K562 (cell line): ENCODE measurements around the gene TTC23L. TPM values are rescaled to one million over a fixed set of nuclear protein-coding genes. Genes with fewer than 3 reads are reported as not detected.

Source experiments
- ATAC-seq: fragments of 200-7000 bp; cut with Tn5 transposase; 3 replicates; pipeline ENCODE4 v1.9.1; 2020; ENCODE audit warnings: moderate library complexity
- BruUV-seq: library from RNA; stranded (reverse); fragments of 400-500 nt; replicated peaks from 2 replicates; lab custom pipeline; 2021; lab: Mats Ljungman, UMichigan
- CTCF ChIA-PET: fragments of 300-600 bp; formaldehyde crosslinking; extraction: SDS; loops from one replicate; lab custom pipeline; 2021; ENCODE audit warnings: low intra/inter-chr PET ratio; lab: Yijun Ruan, JAX
- POLR2A ChIA-PET: fragments of 300-600, 350-650 bp; sonication (Branson Sonifier 250); formaldehyde crosslinking; extraction: SDS; loops from one replicate; lab custom pipeline; 2021; ENCODE audit warnings: antibody characterized with exemption, inconsistent platforms; lab: Yijun Ruan, JAX
- DNase-seq, 4 experiments: peaks; one replicate each; pipeline versions ENCODE4 v3.0.0 to v3.0.0-alpha.2; 2011 to 2018; ENCODE audit warnings: low spot score in 3 of 4, mixed read lengths in 3 of 4; ENCODE audit errors: extremely low read depth in 1 of 4
- FAIRE-seq: peaks from 2 replicates; lab custom pipeline; 2011; peaks lifted over from hg19 to GRCh38; lab: Jason Lieb, UNC
- H2AFZ ChIP-seq: 2 replicates; pipeline ENCODE4 v1.6.0; 2011; ENCODE audit warnings: low read depth, low read length, control low read depth, inconsistent platforms
- H3K27ac ChIP-seq: fragments of 200-600 bp; 3 replicates; pipeline ENCODE4 v1.8.0; 2011; ENCODE audit warnings: low read depth, mild to moderate bottlenecking, control low read depth, inconsistent platforms, low read length, moderate library complexity, mixed read lengths; ENCODE audit errors: extremely low read depth
- H3K27me3 ChIP-seq, 2 experiments: fragments of 300-600 bp in 1 of 2; 2 replicates in 1 of 2; 3 replicates in 1 of 2; pipeline versions ENCODE4 v1.6.0 to v1.8.0; 2011; ENCODE audit warnings: inconsistent platforms in 2 of 2, low read length in 2 of 2, mild to moderate bottlenecking in 1 of 2, mixed read lengths in 1 of 2, moderate library complexity in 1 of 2; ENCODE audit not compliant: control insufficient read depth in 2 of 2, insufficient read depth in 2 of 2
- H3K36me3 ChIP-seq: fragments of 300-600 bp; 3 replicates; pipeline ENCODE4 v1.8.0; 2011; ENCODE audit warnings: mild to moderate bottlenecking, low read length, inconsistent platforms; ENCODE audit not compliant: control insufficient read depth, insufficient read depth
- H3K4me1 ChIP-seq, 2 experiments: fragments of 200-600 bp in 1 of 2; replicated peaks in 1 of 2; 2 replicates in 1 of 2; 3 replicates in 1 of 2; pipeline versions ENCODE4 v1.5.1 to v1.8.0; 2011; ENCODE audit warnings: inconsistent platforms in 2 of 2, low read length in 2 of 2, mild to moderate bottlenecking in 1 of 2, mixed read lengths in 1 of 2, moderate library complexity in 1 of 2; ENCODE audit not compliant: control insufficient read depth in 2 of 2, insufficient read depth in 2 of 2
- H3K4me2 ChIP-seq: 2 replicates; pipeline ENCODE4 v1.6.1; 2011; ENCODE audit warnings: low read length, control low read depth, inconsistent platforms, mixed read lengths; ENCODE audit not compliant: insufficient read depth
- H3K4me3 ChIP-seq: fragments of 200-600 bp; sonication (generic), shearing (Covaris generic); 2 replicates; pipeline ENCODE4 v1.5.1; 2016; ENCODE audit warnings: control low read depth, inconsistent platforms
- H3K79me2 ChIP-seq: fragments of 200-600 bp; 3 replicates; pipeline ENCODE4 v1.8.0; 2011; ENCODE audit warnings: low read length, inconsistent platforms; ENCODE audit not compliant: control insufficient read depth, insufficient read depth
- H3K9ac ChIP-seq, 2 experiments: 2 replicates each; pipeline versions ENCODE4 v1.6.0 to v1.6.1; 2011; ENCODE audit warnings: low read depth in 2 of 2, low read length in 2 of 2, control low read depth in 1 of 2, inconsistent platforms in 1 of 2, mild to moderate bottlenecking in 1 of 2, mixed read lengths in 1 of 2; ENCODE audit not compliant: insufficient read depth in 1 of 2
- H3K9me1 ChIP-seq: one replicate; pipeline ENCODE4 v1.6.0; 2011; ENCODE audit warnings: inconsistent platforms, mild to moderate bottlenecking, low read length, moderate library complexity; ENCODE audit not compliant: control insufficient read depth, insufficient read depth
- H3K9me3 ChIP-seq: replicated peaks from 2 replicates; pipeline ENCODE4 v1.5.1; 2011; ENCODE audit warnings: low read depth, low read length, inconsistent platforms; ENCODE audit not compliant: control insufficient read depth, insufficient read depth
- H4K20me1 ChIP-seq: replicated peaks from 2 replicates; pipeline ENCODE4 v1.6.1; 2011; ENCODE audit warnings: low read length, inconsistent platforms, mixed read lengths; ENCODE audit not compliant: control insufficient read depth, insufficient read depth
- ETS2 ChIP-seq: IDR thresholded peaks from 2 replicates; pipeline ENCODE4 v1.6.1; 2016; ENCODE audit warnings: borderline replicate concordance, missing genetic modification characterization, mild to moderate bottlenecking, moderate library complexity, missing compliant biosample characterization; ENCODE audit not compliant: poor library complexity, severe bottlenecking
- FOXP1 ChIP-seq: sonication (generic); formaldehyde crosslinking; IDR thresholded peaks from 2 replicates; pipeline ENCODE4 v1.8.0; 2022; ENCODE audit warnings: mild to moderate bottlenecking, missing genetic modification reagents
- MEIS2 ChIP-seq: fragments of 450-650 bp; IDR thresholded peaks from 2 replicates; pipeline ENCODE4 v1.6.1; 2014; ENCODE audit warnings: mild to moderate bottlenecking; ENCODE audit not compliant: partially characterized antibody
- PHF8 ChIP-seq: fragments of 200-600 bp; sonication (generic); IDR thresholded peaks from 2 replicates; pipeline ENCODE4 v1.6.1; 2012; ENCODE audit warnings: mixed run types, mild to moderate bottlenecking, inconsistent platforms, low read length, moderate library complexity, borderline replicate concordance
- RFX5 ChIP-seq: IDR thresholded peaks from 2 replicates; pipeline ENCODE4 v1.6.1; 2011; ENCODE audit warnings: low read depth, mild to moderate bottlenecking, improper control_type of control experiment, low read length
- RUNX1 ChIP-seq: sonication (generic); IDR thresholded peaks from 2 replicates; pipeline ENCODE4 v1.6.1; 2016; ENCODE audit warnings: antibody characterized with exemption, low read depth
- SRSF1 ChIP-seq: fragments of 200-400 bp; formaldehyde crosslinking; IDR thresholded peaks from 2 replicates; pipeline ENCODE4 v1.6.1; 2017; ENCODE audit warnings: mild to moderate bottlenecking, low read depth, low read length, moderate library complexity
- TBL1XR1 ChIP-seq, 2 experiments: IDR thresholded peaks; 2 replicates each; pipeline ENCODE4 v1.6.1; 2012; ENCODE audit warnings: improper control_type of control experiment in 2 of 2, low read length in 2 of 2, mild to moderate bottlenecking in 1 of 2
- TOE1 ChIP-seq, 2 experiments: fragments of 450-650 bp in 1 of 2; sonication (generic) in 1 of 2; formaldehyde crosslinking in 1 of 2; IDR thresholded peaks; 2 replicates each; pipeline versions ENCODE4 v1.7.1 to v1.8.0; 2016 to 2022; ENCODE audit warnings: borderline replicate concordance in 2 of 2, mild to moderate bottlenecking in 2 of 2, antibody characterized with exemption in 1 of 2, inconsistent platforms in 1 of 2, low read depth in 1 of 2, missing genetic modification reagents in 1 of 2, moderate library complexity in 1 of 2
- WGBS: fragments of 100-300 bp; shearing (Covaris generic); methylation state at CpG from one replicate; pipeline ENCODE4 v1.1.6; 2016; ENCODE audit warnings: low coverage, mixed read lengths; ENCODE audit not compliant: insufficient coverage; ENCODE audit errors: missing lambda C conversion rate; 5-methylcytosine and 5-hydroxymethylcytosine counted together
- in situ Hi-C: fragments of 300-500 bp; cut with MboI; formaldehyde crosslinking; loops from 4 replicates; pipeline ENCODE4 v1.15.0; 2018; ENCODE audit warnings: inconsistent platforms, mixed read lengths
- intact Hi-C: fragments of 100-400 bp; cut with micrococcal nuclease; formaldehyde crosslinking; loops from 2 replicates; pipeline ENCODE4 v1.14.2; 2022
- polyA plus RNA-seq, 8 experiments: library from polyadenylated mRNA; depleted of rRNA in 4 of 8; stranded (reverse) in 5 of 8; unstranded in 3 of 8; fragments of >200 nt; fragmentation: Nextera tagmentation in 2 of 8; fragmentation: Illumina TruSeq in 1 of 8; extraction: Ambion mirVana in 2 of 8; extraction: Trizol in 1 of 8; gene quantifications; 2 replicates each; pipeline versions ENCODE4 v1.2.1 to v1.2.3, GENCODE V29; 2011 to 2014; ENCODE audit warnings: inconsistent platforms in 1 of 8, missing spikeins in 1 of 8
- total RNA-seq, 7 experiments: library from RNA; depleted of rRNA in 6 of 7; stranded (reverse); fragments of >200 nt in 6 of 7; fragmentation: Illumina TruSeq in 2 of 7; extraction: Trizol in 2 of 7; gene quantifications; 2 replicates each; pipeline versions ENCODE4 v1.2.1 to v1.2.3, GENCODE V29; 2011 to 2021; ENCODE audit warnings: low replicate concordance in 1 of 7
- TF ChIP-seq, protein P1 (sequence below): fragments of 450-650 bp; IDR thresholded peaks from 2 replicates; pipeline ENCODE4 v1.6.1; 2016; ENCODE audit warnings: antibody characterized with exemption
- TF ChIP-seq, protein P2 (sequence below): fragments of 250-450 bp; sonication (Bioruptor Pico); IDR thresholded peaks from 2 replicates; pipeline ENCODE4 v1.8.0; 2021; ENCODE audit warnings: mild to moderate bottlenecking, moderate library complexity
- TF ChIP-seq, protein P3 (sequence below): fragments of 450-650 bp; formaldehyde crosslinking; IDR thresholded peaks from 2 replicates; pipeline ENCODE4 v1.4.0; 2022; ENCODE audit warnings: missing genetic modification characterization
- TF ChIP-seq, protein P4 (sequence below): fragments of 450-650 bp; IDR thresholded peaks from 2 replicates; pipeline ENCODE4 v1.6.1; 2016; ENCODE audit warnings: low read depth, mild to moderate bottlenecking, moderate library complexity
- TF ChIP-seq, protein P5 (sequence below): sonication (generic); formaldehyde crosslinking; IDR thresholded peaks from 2 replicates; pipeline ENCODE4 v1.5.0; 2020; ENCODE audit warnings: missing genetic modification reagents

Gene TTC23L
- total and polyA plus RNA-seq, 9 of the 15 experiments (the other 6 are each of a cell fraction or from before 2014, with no cell fraction given) = 0.03 to 0.32 (median 0.14) TPM; not detected in 2

DNA sequence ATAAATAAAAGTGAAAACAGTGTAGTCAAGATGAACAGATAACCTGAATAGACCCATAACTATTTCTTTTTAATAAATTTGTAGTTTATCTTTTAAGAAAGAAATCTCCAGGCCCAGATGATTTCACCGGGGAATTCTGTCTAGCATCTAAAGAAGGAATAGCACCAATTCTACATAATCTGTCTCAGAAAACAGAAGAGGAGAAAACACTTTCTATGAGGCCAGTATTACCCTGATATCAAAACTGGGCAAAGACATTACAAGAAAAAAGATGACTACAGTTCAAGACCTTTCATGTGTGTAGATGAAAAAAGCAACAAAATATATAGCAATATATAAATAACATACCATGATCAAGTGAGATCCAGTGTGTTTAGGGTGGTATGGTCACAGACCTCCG lies 31.4 kb downstream of the TTC23L start:
- no peak for ATAC-seq
- Histone ChIP-seq H4K20me1 (no peaks in the 10 kb centered on the region), H3K9me3 (no peaks in the 10 kb centered on the region), H3K9ac (no peak overlapping the region), H3K4me3 (no peak overlapping the region), H3K79me2 (no peaks in the 10 kb centered on the region), H3K4me1 (peaks cover 7 to 34% of the 10 kb centered on the region in 2 experiments), H3K27me3 (no peaks in the 10 kb centered on the region), H3K36me3 (no peaks in the 10 kb centered on the region), H3K4me2 (no peak overlapping the region), H2AFZ (no peak overlapping the region), H3K9me1 (no peaks in the 10 kb centered on the region), H3K27ac (no peak overlapping the region)
- intact Hi-C loops = no loop called here
- no peak for DNase-seq
- POLR2A ChIA-PET = no interaction called here
- CTCF ChIA-PET = no interaction called here
- WGBS = 73% methylated on average over 2 of the region's 2 CpGs
- no TSS peak for BruUV-seq
- in situ Hi-C loops = no loop called here
- FAIRE-seq = no peak
- TF ChIP-seq, protein P1, sequence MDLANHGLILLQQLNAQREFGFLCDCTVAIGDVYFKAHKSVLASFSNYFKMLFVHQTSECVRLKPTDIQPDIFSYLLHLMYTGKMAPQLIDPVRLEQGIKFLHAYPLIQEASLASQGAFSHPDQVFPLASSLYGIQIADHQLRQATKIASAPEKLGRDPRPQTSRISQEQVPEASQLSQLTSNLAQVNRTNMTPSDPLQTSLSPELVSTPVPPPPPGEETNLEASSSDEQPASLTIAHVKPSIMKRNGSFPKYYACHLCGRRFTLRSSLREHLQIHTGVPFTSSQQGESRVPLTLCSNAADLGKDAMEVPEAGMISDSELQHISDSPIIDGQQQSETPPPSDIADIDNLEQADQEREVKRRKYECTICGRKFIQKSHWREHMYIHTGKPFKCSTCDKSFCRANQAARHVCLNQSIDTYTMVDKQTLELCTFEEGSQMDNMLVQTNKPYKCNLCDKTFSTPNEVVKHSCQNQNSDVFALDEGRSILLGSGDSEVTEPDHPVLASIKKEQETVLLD = no peak
- TF ChIP-seq TBL1XR1 (IDR thresholded peaks at IDR 0.05; ENCODE audit: low read length in 2 of 2) (no peak), FOXP1 (CRISPR knock-in tag) (no peak), ETS2 (no peak), MEIS2 (no peak), TOE1 (IDR thresholded peaks at IDR 0.05; ENCODE audit: borderline replicate concordance) (no peak), TOE1 (CRISPR knock-in tag; IDR thresholded peaks at IDR 0.05; ENCODE audit: borderline replicate concordance, low read depth) (no peak), RFX5 (no peak), RUNX1 (no peak), SRSF1 (no peak), PHF8 (no peak)
- TF ChIP-seq, protein P2, sequence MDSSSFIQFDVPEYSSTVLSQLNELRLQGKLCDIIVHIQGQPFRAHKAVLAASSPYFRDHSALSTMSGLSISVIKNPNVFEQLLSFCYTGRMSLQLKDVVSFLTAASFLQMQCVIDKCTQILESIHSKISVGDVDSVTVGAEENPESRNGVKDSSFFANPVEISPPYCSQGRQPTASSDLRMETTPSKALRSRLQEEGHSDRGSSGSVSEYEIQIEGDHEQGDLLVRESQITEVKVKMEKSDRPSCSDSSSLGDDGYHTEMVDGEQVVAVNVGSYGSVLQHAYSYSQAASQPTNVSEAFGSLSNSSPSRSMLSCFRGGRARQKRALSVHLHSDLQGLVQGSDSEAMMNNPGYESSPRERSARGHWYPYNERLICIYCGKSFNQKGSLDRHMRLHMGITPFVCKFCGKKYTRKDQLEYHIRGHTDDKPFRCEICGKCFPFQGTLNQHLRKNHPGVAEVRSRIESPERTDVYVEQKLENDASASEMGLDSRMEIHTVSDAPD (CRISPR knock-in tag) = no peak
- TF ChIP-seq, protein P3, sequence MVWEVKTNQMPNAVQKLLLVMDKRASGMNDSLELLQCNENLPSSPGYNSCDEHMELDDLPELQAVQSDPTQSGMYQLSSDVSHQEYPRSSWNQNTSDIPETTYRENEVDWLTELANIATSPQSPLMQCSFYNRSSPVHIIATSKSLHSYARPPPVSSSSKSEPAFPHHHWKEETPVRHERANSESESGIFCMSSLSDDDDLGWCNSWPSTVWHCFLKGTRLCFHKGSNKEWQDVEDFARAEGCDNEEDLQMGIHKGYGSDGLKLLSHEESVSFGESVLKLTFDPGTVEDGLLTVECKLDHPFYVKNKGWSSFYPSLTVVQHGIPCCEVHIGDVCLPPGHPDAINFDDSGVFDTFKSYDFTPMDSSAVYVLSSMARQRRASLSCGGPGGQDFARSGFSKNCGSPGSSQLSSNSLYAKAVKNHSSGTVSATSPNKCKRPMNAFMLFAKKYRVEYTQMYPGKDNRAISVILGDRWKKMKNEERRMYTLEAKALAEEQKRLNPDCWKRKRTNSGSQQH (CRISPR knock-in tag) = no peak
- TF ChIP-seq, protein P4, sequence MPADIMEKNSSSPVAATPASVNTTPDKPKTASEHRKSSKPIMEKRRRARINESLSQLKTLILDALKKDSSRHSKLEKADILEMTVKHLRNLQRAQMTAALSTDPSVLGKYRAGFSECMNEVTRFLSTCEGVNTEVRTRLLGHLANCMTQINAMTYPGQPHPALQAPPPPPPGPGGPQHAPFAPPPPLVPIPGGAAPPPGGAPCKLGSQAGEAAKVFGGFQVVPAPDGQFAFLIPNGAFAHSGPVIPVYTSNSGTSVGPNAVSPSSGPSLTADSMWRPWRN = no peak
- TF ChIP-seq, protein P5, sequence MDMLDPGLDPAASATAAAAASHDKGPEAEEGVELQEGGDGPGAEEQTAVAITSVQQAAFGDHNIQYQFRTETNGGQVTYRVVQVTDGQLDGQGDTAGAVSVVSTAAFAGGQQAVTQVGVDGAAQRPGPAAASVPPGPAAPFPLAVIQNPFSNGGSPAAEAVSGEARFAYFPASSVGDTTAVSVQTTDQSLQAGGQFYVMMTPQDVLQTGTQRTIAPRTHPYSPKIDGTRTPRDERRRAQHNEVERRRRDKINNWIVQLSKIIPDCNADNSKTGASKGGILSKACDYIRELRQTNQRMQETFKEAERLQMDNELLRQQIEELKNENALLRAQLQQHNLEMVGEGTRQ = no peak
